ENCODE measurements around the gene TEF. TPM values are rescaled to one million over a fixed set of nuclear protein-coding genes. Genes with fewer than 3 reads are reported as not detected.

Gene TEF
- total and polyA plus RNA-seq, 2 donors (not counting 1 experiment from before 2014, with no cell fraction given) = 9.0 to 22.5 TPM

GRCh38 chr22:41364955-41365354 is 16.8 kb upstream of the TEF start:
- Histone ChIP-seq H3K36me3 (ENCODE audit: control insufficient read depth, insufficient read depth, low read length) (peaks cover 9% of the 10 kb centered on the region), H2AFZ (ENCODE audit: low read length) (no peak overlapping the region), H4K20me1 (ENCODE audit: control insufficient read depth, extremely low read depth, insufficient read depth, low read length) (no peaks in the 10 kb centered on the region), H3K27me3 (ENCODE audit: control insufficient read depth, insufficient read depth, low read length) (no peaks in the 10 kb centered on the region), H3K4me2 (ENCODE audit: extremely low read depth, insufficient read depth, low read length) (no peak overlapping the region), H3K79me2 (ENCODE audit: control insufficient read depth, insufficient read depth, low read length) (no peaks in the 10 kb centered on the region), H3K4me3 (replicated peaks in 1 of 4; ENCODE audit: control extremely low read depth in 1 of 4, insufficient read depth in 1 of 4, low read depth in 3 of 4, low read length in 4 of 4) (no peak overlapping the region), H3K9me3 (ENCODE audit: control insufficient read depth, insufficient read depth, low read depth, low read length) (no peaks in the 10 kb centered on the region), H3K9ac (ENCODE audit: insufficient read depth, low read length) (no peak overlapping the region), H3K4me1 (ENCODE audit: control insufficient read depth, extremely low read depth, insufficient read depth, low read length) (peaks cover 13% of the 10 kb centered on the region), H3K27ac (ENCODE audit: insufficient read depth, low read length) (no peak overlapping the region)
- TF ChIP-seq EZH2 (IDR thresholded peaks at IDR 0.05; ENCODE audit: low read length, missing control alignments) = no peak
- TF ChIP-seq CTCF (conservative IDR thresholded peaks at IDR 0.05 in 1 of 2, IDR thresholded peaks at IDR 0.05 in 1 of 2; ENCODE audit: low read depth in 1 of 2, low read length in 2 of 2) = no peak
- no peak for DNase-seq (ENCODE audit: low read depth in 2 of 2)

GRCh38 chr22:41365425-41365824 is 16.3 kb upstream of the TEF start:
- peaks cover 5% of the 10 kb centered on the region for H3K36me3 ChIP-seq (ENCODE audit: control insufficient read depth, insufficient read depth, low read length)

GRCh38 chr22:41366323-41367029 is 15.3 kb upstream of the TEF start:
- peak in 1 of 2 donors; percentile 11 for DNase-seq (ENCODE audit: low read depth in 2 of 2)
- Histone ChIP-seq H2AFZ (ENCODE audit: low read length) (peak overlapping the region; percentile 25), H3K4me1 (ENCODE audit: control insufficient read depth, extremely low read depth, insufficient read depth, low read length) (peaks cover 13% of the 10 kb centered on the region), H3K27me3 (ENCODE audit: control insufficient read depth, insufficient read depth, low read length) (no peaks in the 10 kb centered on the region), H3K4me2 (ENCODE audit: extremely low read depth, insufficient read depth, low read length) (peak overlapping the region; percentile 33), H4K20me1 (ENCODE audit: control insufficient read depth, extremely low read depth, insufficient read depth, low read length) (no peaks in the 10 kb centered on the region), H3K9me3 (ENCODE audit: control insufficient read depth, insufficient read depth, low read depth, low read length) (no peaks in the 10 kb centered on the region), H3K79me2 (ENCODE audit: control insufficient read depth, insufficient read depth, low read length) (no peaks in the 10 kb centered on the region), H3K36me3 (ENCODE audit: control insufficient read depth, insufficient read depth, low read length) (peaks cover 4% of the 10 kb centered on the region), H3K4me3 (replicated peaks in 1 of 4; ENCODE audit: control extremely low read depth in 1 of 4, insufficient read depth in 1 of 4, low read depth in 3 of 4, low read length in 4 of 4) (no peak overlapping the region), H3K27ac (ENCODE audit: insufficient read depth, low read length) (no peak overlapping the region), H3K9ac (ENCODE audit: insufficient read depth, low read length) (no peak overlapping the region)
- TF ChIP-seq EZH2 (IDR thresholded peaks at IDR 0.05; ENCODE audit: low read length, missing control alignments) = no peak
- TF ChIP-seq CTCF (conservative IDR thresholded peaks at IDR 0.05 in 1 of 2, IDR thresholded peaks at IDR 0.05 in 1 of 2; ENCODE audit: low read depth in 1 of 2, low read length in 2 of 2) = no peak

More at GRCh38 chr22:41365425-41365824, 16.3 kb upstream of the TEF start:
- Histone ChIP-seq H3K79me2 (ENCODE audit: control insufficient read depth, insufficient read depth, low read length) (no peaks in the 10 kb centered on the region), H3K9me3 (ENCODE audit: control insufficient read depth, insufficient read depth, low read depth, low read length) (no peaks in the 10 kb centered on the region), H3K4me3 (replicated peaks in 1 of 4; ENCODE audit: control extremely low read depth in 1 of 4, insufficient read depth in 1 of 4, low read depth in 3 of 4, low read length in 4 of 4) (no peak overlapping the region), H3K4me1 (ENCODE audit: control insufficient read depth, extremely low read depth, insufficient read depth, low read length) (peaks cover 13% of the 10 kb centered on the region), H3K27me3 (ENCODE audit: control insufficient read depth, insufficient read depth, low read length) (no peaks in the 10 kb centered on the region), H3K4me2 (ENCODE audit: extremely low read depth, insufficient read depth, low read length) (no peak overlapping the region), H2AFZ (ENCODE audit: low read length) (no peak overlapping the region), H3K9ac (ENCODE audit: insufficient read depth, low read length) (no peak overlapping the region), H4K20me1 (ENCODE audit: control insufficient read depth, extremely low read depth, insufficient read depth, low read length) (no peaks in the 10 kb centered on the region), H3K27ac (ENCODE audit: insufficient read depth, low read length) (no peak overlapping the region)
- no peak for DNase-seq (ENCODE audit: low read depth in 2 of 2)
- TF ChIP-seq CTCF (conservative IDR thresholded peaks at IDR 0.05 in 1 of 2, IDR thresholded peaks at IDR 0.05 in 1 of 2; ENCODE audit: low read depth in 1 of 2, low read length in 2 of 2) (no peak), EZH2 (IDR thresholded peaks at IDR 0.05; ENCODE audit: low read length, missing control alignments) (no peak)

All from fibroblast of lung (primary cell).